H1 (cell line): Measurements from ENCODE around the gene MCC. TPM values are rescaled to one million over a fixed set of nuclear protein-coding genes. Genes with fewer than 3 reads are reported as not detected.

Experiments
- CTCF ChIA-PET: fragments of 300-600 bp; sonication (Branson Sonifier 250); formaldehyde crosslinking; loops from one replicate; lab custom pipeline; 2021; ENCODE audit not compliant: partially characterized antibody; lab: Charles Lee
- POLR2A ChIA-PET: fragments of 300-600 bp; sonication (Branson Sonifier 250); formaldehyde crosslinking; loops from one replicate; lab custom pipeline; 2021; ENCODE audit warnings: inconsistent platforms; ENCODE audit not compliant: partially characterized antibody; lab: Charles Lee
- DNase-seq, 2 experiments: peaks; one replicate each; pipeline versions ENCODE4 v3.0.0 to v3.0.0-alpha.2; 2010 to 2022; ENCODE audit warnings: low spot score in 2 of 2, low read depth in 1 of 2, mixed read lengths in 1 of 2
- FAIRE-seq: peaks from 2 replicates; lab custom pipeline; 2011; peaks lifted over from hg19 to GRCh38; lab: Jason Lieb, UNC
- H2AFZ ChIP-seq: 2 replicates; pipeline ENCODE4 v1.8.1; 2012; ENCODE audit warnings: low read length, inconsistent platforms
- H2AK5ac ChIP-seq: 2 replicates; pipeline ENCODE4 v1.6.1; 2013; ENCODE audit warnings: low read depth, low read length
- H2BK120ac ChIP-seq: replicated peaks from 2 replicates; pipeline ENCODE3; 2013; ENCODE audit warnings: low read depth, low read length, inconsistent platforms
- H2BK12ac ChIP-seq: 2 replicates; pipeline ENCODE4 v1.6.1; 2013; ENCODE audit warnings: low read depth, low read length
- H2BK15ac ChIP-seq: 2 replicates; pipeline ENCODE4 v1.6.1; 2013; ENCODE audit warnings: low read length
- H2BK20ac ChIP-seq: 2 replicates; pipeline ENCODE4 v1.6.1; 2013; ENCODE audit warnings: low read length
- H2BK5ac ChIP-seq: 2 replicates; pipeline ENCODE4 v1.6.1; 2013; ENCODE audit warnings: low read depth, low read length
- H3K14ac ChIP-seq: 2 replicates; pipeline ENCODE4 v1.6.1; 2013; ENCODE audit warnings: inconsistent platforms; ENCODE audit not compliant: insufficient read length
- H3K18ac ChIP-seq: 2 replicates; pipeline ENCODE4 v1.6.1; 2013; ENCODE audit warnings: low read length; ENCODE audit errors: extremely low read depth
- H3K23ac ChIP-seq: 2 replicates; pipeline ENCODE4 v1.6.1; 2013; ENCODE audit warnings: inconsistent platforms; ENCODE audit not compliant: insufficient read length
- H3K23me2 ChIP-seq: 2 replicates; pipeline ENCODE4 v1.6.1; 2013; ENCODE audit warnings: low read depth, low read length
- H3K27ac ChIP-seq: 2 replicates; pipeline ENCODE4 v1.6.1; 2011; ENCODE audit warnings: low read depth, low read length, inconsistent platforms
- H3K27me3 ChIP-seq, 4 experiments: replicated peaks in 1 of 4; 1 replicate in 1 of 4; 2 replicates in 3 of 4; pipeline versions ENCODE4 v1.6.1 to v1.8.1; 2011 to 2013; ENCODE audit warnings: low read length in 3 of 4, mild to moderate bottlenecking in 3 of 4, inconsistent platforms in 2 of 4, mixed read lengths in 2 of 4, moderate library complexity in 1 of 4; ENCODE audit not compliant: control insufficient read depth in 3 of 4, insufficient read depth in 3 of 4; ENCODE audit errors: extremely low read depth in 1 of 4
- H3K36me3 ChIP-seq, 4 experiments: 2 replicates each; pipeline versions ENCODE4 v1.6.1 to v1.8.1; 2011 to 2013; ENCODE audit warnings: mild to moderate bottlenecking in 4 of 4, low read length in 3 of 4, moderate library complexity in 2 of 4, control low read depth in 1 of 4, inconsistent platforms in 1 of 4; ENCODE audit not compliant: insufficient read depth in 4 of 4, control insufficient read depth in 2 of 4
- H3K4ac ChIP-seq: replicated peaks from 2 replicates; pipeline ENCODE3; 2013; ENCODE audit warnings: low read length, low read depth, mixed read lengths, inconsistent platforms; ENCODE audit not compliant: insufficient read length
- H3K4me1 ChIP-seq, 4 experiments: replicated peaks in 1 of 4; 1 replicate in 1 of 4; 2 replicates in 3 of 4; pipeline versions ENCODE4 v1.6.1 to v1.8.1; 2011 to 2013; ENCODE audit warnings: low read length in 3 of 4, inconsistent platforms in 2 of 4, mixed read lengths in 1 of 4; ENCODE audit not compliant: insufficient read depth in 4 of 4, control insufficient read depth in 3 of 4
- H3K4me2 ChIP-seq, 2 experiments: 2 replicates each; pipeline versions ENCODE4 v1.6.1 to v1.8.1; 2011 to 2013; ENCODE audit warnings: low read depth in 2 of 2, low read length in 2 of 2, control low read depth in 1 of 2, inconsistent platforms in 1 of 2, mild to moderate bottlenecking in 1 of 2; ENCODE audit not compliant: insufficient read depth in 1 of 2
- H3K4me3 ChIP-seq, 4 experiments: fragments of 200-600, 300-600 bp in 1 of 4; sonication (generic), shearing (Covaris generic), sonication (Bioruptor Twin) in 1 of 4; 2 replicates each; pipeline versions ENCODE4 v1.5.1 to v1.8.1; 2011 to 2016; ENCODE audit warnings: low read length in 4 of 4, low read depth in 3 of 4, control low read depth in 2 of 4, inconsistent platforms in 2 of 4, mild to moderate bottlenecking in 2 of 4, mixed read lengths in 1 of 4, moderate library complexity in 1 of 4; ENCODE audit not compliant: insufficient read depth in 2 of 4; ENCODE audit errors: extremely low read depth in 1 of 4
- H3K56ac ChIP-seq: replicated peaks from 2 replicates; pipeline ENCODE3; 2013; ENCODE audit warnings: low read depth, mild to moderate bottlenecking, mixed read lengths, low read length, inconsistent platforms; ENCODE audit not compliant: insufficient read length
- H3K79me1 ChIP-seq: 2 replicates; pipeline ENCODE4 v1.6.1; 2013; ENCODE audit warnings: low read depth, low read length, control low read depth
- H3K79me2 ChIP-seq, 2 experiments: 2 replicates each; pipeline versions ENCODE4 v1.6.1 to v1.8.1; 2012 to 2013; ENCODE audit warnings: low read length in 2 of 2, mild to moderate bottlenecking in 2 of 2, inconsistent platforms in 1 of 2; ENCODE audit not compliant: insufficient read depth in 2 of 2, control insufficient read depth in 1 of 2
- H3K9ac ChIP-seq, 4 experiments: replicated peaks in 1 of 4; 1 replicate in 1 of 4; 2 replicates in 3 of 4; pipeline versions ENCODE4 v1.6.1 to v1.8.1; 2011 to 2013; ENCODE audit warnings: low read depth in 3 of 4, low read length in 3 of 4, control low read depth in 2 of 4, mild to moderate bottlenecking in 2 of 4, moderate library complexity in 2 of 4, inconsistent platforms in 1 of 4; ENCODE audit errors: extremely low read depth in 1 of 4
- H3K9me3 ChIP-seq, 2 experiments: 2 replicates each; pipeline versions ENCODE4 v1.6.1 to v1.8.1; 2012 to 2013; ENCODE audit warnings: mild to moderate bottlenecking in 2 of 2, moderate library complexity in 2 of 2, control low read depth in 1 of 2, inconsistent platforms in 1 of 2, low read depth in 1 of 2, low read length in 1 of 2, mixed read lengths in 1 of 2; ENCODE audit not compliant: insufficient read depth in 2 of 2
- H4K20me1 ChIP-seq, 2 experiments: replicated peaks in 1 of 2; 2 replicates each; pipeline versions ENCODE3 to v1.8.1; 2011 to 2013; ENCODE audit warnings: inconsistent platforms in 2 of 2, low read length in 2 of 2, mild to moderate bottlenecking in 1 of 2; ENCODE audit not compliant: insufficient read depth in 2 of 2, control insufficient read depth in 1 of 2
- H4K5ac ChIP-seq: 2 replicates; pipeline ENCODE4 v1.6.1; 2013; ENCODE audit warnings: low read length, low read depth, mixed read lengths, inconsistent platforms; ENCODE audit not compliant: insufficient read length
- H4K8ac ChIP-seq: 2 replicates; pipeline ENCODE4 v1.8.0; 2013; ENCODE audit warnings: mild to moderate bottlenecking, moderate library complexity, low read length, inconsistent platforms; ENCODE audit not compliant: insufficient read depth; ENCODE audit errors: extremely low read depth
- H4K91ac ChIP-seq: replicated peaks from 2 replicates; pipeline ENCODE3; 2013; ENCODE audit warnings: low read length, mixed read lengths, inconsistent platforms; ENCODE audit not compliant: insufficient read length
- ASH2L ChIP-seq: fragments of 200-600, 300-600 bp; sonication (generic); IDR thresholded peaks from one replicate; pipeline ENCODE4 v1.7.1; 2017; ENCODE audit warnings: low read length
- ATF3 ChIP-seq: IDR thresholded peaks from 2 replicates; pipeline ENCODE4 v1.6.1; 2011; ENCODE audit warnings: low read depth, mild to moderate bottlenecking, low read length; ENCODE audit not compliant: insufficient read depth
- CTCF ChIP-seq, 3 experiments: IDR thresholded peaks; 1 replicate in 2 of 3; 2 replicates in 1 of 3; pipeline versions ENCODE4 v1.5.1 to v1.6.1; 2011; ENCODE audit warnings: low read length in 3 of 3, mild to moderate bottlenecking in 3 of 3, inconsistent platforms in 2 of 3, low read depth in 1 of 3, moderate library complexity in 1 of 3; ENCODE audit not compliant: insufficient read depth in 1 of 3; ENCODE audit errors: control extremely low read depth in 1 of 3
- EGR1 ChIP-seq: IDR thresholded peaks from 2 replicates; pipeline ENCODE4 v1.6.1; 2011; ENCODE audit warnings: low read depth, low read length, borderline replicate concordance
- GABPA ChIP-seq: IDR thresholded peaks from 2 replicates; pipeline ENCODE4 v1.6.1; 2011; ENCODE audit warnings: mild to moderate bottlenecking, low read length, moderate library complexity, borderline replicate concordance; ENCODE audit not compliant: insufficient read depth
- KDM1A ChIP-seq: fragments of 200-600, 300-600 bp; sonication (generic); IDR thresholded peaks from 2 replicates; pipeline ENCODE4 v1.7.1; 2016; ENCODE audit warnings: mild to moderate bottlenecking, low read length, borderline replicate concordance
- KDM4A ChIP-seq: IDR thresholded peaks from one replicate; pipeline ENCODE4 v1.7.1; 2012; ENCODE audit warnings: low read depth, mild to moderate bottlenecking, moderate library complexity, low read length, inconsistent platforms; ENCODE audit not compliant: severe bottlenecking
- NRF1 ChIP-seq: IDR thresholded peaks from 2 replicates; pipeline ENCODE4 v1.6.1; 2011; ENCODE audit warnings: mild to moderate bottlenecking, low read depth, low read length, improper control_type of control experiment
- POLR2AphosphoS5 ChIP-seq: IDR thresholded peaks from 2 replicates; pipeline ENCODE4 v1.6.1; 2011; ENCODE audit warnings: low read depth, low read length
- RBBP5 ChIP-seq: IDR thresholded peaks from 2 replicates; pipeline ENCODE4 v1.7.1; 2012; ENCODE audit warnings: low read depth, mild to moderate bottlenecking, inconsistent platforms, low read length, moderate library complexity, borderline replicate concordance
- SIRT6 ChIP-seq: IDR thresholded peaks from one replicate; pipeline ENCODE4 v1.7.1; 2012; ENCODE audit warnings: low read length, inconsistent platforms
- TAF1 ChIP-seq: IDR thresholded peaks from 2 replicates; pipeline ENCODE4 v1.6.1; 2011; ENCODE audit warnings: mild to moderate bottlenecking, low read depth, low read length
- WGBS, 2 experiments: shearing (Covaris generic) in 1 of 2; methylation state at CpG; one replicate each; pipeline versions ENCODE4 v1.1.6 to v1.1.7; 2013 to 2015; ENCODE audit warnings: low lambda C conversion rate in 2 of 2, mixed read lengths in 2 of 2, inconsistent platforms in 1 of 2, low coverage in 1 of 2, missing lambda C conversion rate in 1 of 2; ENCODE audit not compliant: insufficient replicate concordance in 2 of 2, insufficient coverage in 1 of 2, insufficient read length in 1 of 2; ENCODE audit errors: extremely low coverage in 1 of 2, missing lambda C conversion rate in 1 of 2; 5-methylcytosine and 5-hydroxymethylcytosine counted together
- polyA plus RNA-seq, 7 experiments: library from polyadenylated mRNA; depleted of rRNA in 3 of 7; stranded (reverse) in 5 of 7; unstranded in 2 of 7; fragments of >200 nt in 5 of 7; fragments of 200-250 nt in 2 of 7; gene quantifications; 1 replicate in 5 of 7; 2 replicates in 1 of 7; 4 replicates in 1 of 7; pipeline versions ENCODE4 v1.2.1 to v1.2.3, GENCODE V29; 2011 to 2013; ENCODE audit warnings: missing spikeins in 2 of 7, mixed read lengths in 2 of 7
- total RNA-seq: library from RNA; stranded (reverse); fragmentation: NEBNext Ultra II Directional; extraction: Animal tissue kit (Norgen Biotek cat#: 25700); gene quantifications from 2 replicates; pipeline ENCODE4 v1.2.1, GENCODE V29; 2021

MCC gene
- total and polyA plus RNA-seq, 2 of the 8 experiments (the other 6 are each of a cell fraction or from before 2014, with no cell fraction given) = 2.6 to 18.3 TPM

DNA sequence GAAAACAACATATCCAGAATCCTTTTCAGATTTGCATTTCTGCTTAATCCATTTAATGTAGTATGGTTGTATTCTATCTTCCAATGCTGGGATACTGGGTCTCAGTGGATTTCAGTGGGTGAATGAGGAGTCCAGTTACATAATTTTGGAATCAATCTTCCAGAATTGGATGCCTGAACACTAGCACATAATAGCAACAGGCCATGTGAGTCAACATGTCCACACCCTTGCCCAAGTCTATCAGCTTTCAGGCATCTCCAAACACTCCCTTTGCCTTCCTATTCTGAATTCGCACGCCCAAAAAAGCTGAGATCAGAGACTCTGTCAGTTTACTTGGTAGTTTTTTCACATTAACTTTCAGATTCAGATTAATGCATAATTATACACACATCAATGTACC lies 256.0 kb downstream of the MCC start:
- 90% methylated on average over 2 of the region's 2 CpGs; no CpG with 5 or more reads in 1 of the 2 experiments for WGBS, 2 experiments
- FAIRE-seq = no peak
- Histone ChIP-seq H4K91ac (no peak overlapping the region), H4K5ac (no peak overlapping the region), H3K56ac (no peak overlapping the region), H3K23ac (no peak overlapping the region), H3K18ac (no peak overlapping the region), H3K4me3 (no peak overlapping the region), H3K27ac (no peak overlapping the region), H2BK20ac (no peak overlapping the region), H2AK5ac (no peak overlapping the region), H2BK120ac (no peak overlapping the region), H3K36me3 (no peaks in the 10 kb centered on the region), H3K4me1 (peaks cover 0 to 11% (median 5%) of the 10 kb centered on the region in 4 experiments; a peak in 4 of 7 replicates), H3K79me1 (no peaks in the 10 kb centered on the region), H2BK15ac (no peak overlapping the region), H3K9me3 (no peaks in the 10 kb centered on the region), H4K20me1 (no peaks in the 10 kb centered on the region), H3K4me2 (no peak overlapping the region), H2BK5ac (no peak overlapping the region), H3K23me2 (no peaks in the 10 kb centered on the region), H2BK12ac (no peak overlapping the region), H2AFZ (no peak overlapping the region), H3K79me2 (peaks cover 0 to 9% of the 10 kb centered on the region in 2 experiments; a peak in 1 of 4 replicates), H3K9ac (no peak overlapping the region), H4K8ac (no peak overlapping the region), H3K27me3 (no peaks in the 10 kb centered on the region), H3K4ac (no peak overlapping the region), H3K14ac (no peak overlapping the region)
- peak in 1 of 2 experiments; percentile 13 for DNase-seq
- ChIA-PET POLR2A (no interaction called here), CTCF (no interaction called here)
- no peak for TF ChIP-seq TAF1
- TF ChIP-seq POLR2AphosphoS5 = no peak
- no peak for TF ChIP-seq EGR1
- no peak for TF ChIP-seq RBBP5
- no peak for TF ChIP-seq ATF3
- TF ChIP-seq SIRT6 = no peak
- no peak for TF ChIP-seq KDM1A
- no peak for TF ChIP-seq NRF1
- no peak for TF ChIP-seq CTCF (IDR thresholded peaks at IDR 0.05; ENCODE audit: control extremely low read depth in 1 of 3, insufficient read depth in 1 of 3, low read depth in 1 of 3, low read length in 3 of 3)
- no peak for TF ChIP-seq GABPA
- no peak for TF ChIP-seq KDM4A
- no peak for TF ChIP-seq ASH2L
